Neural cell (in vitro differentiated cells): ENCODE results near the gene MAST4.

Experiments used
- CTCF ChIP-seq: fragments of 450-650 bp; IDR thresholded peaks from 2 replicates; pipeline ENCODE4 v1.5.1; 2014; ENCODE audit warnings: antibody characterized with exemption, mild to moderate bottlenecking, moderate library complexity; ENCODE audit not compliant: poor library complexity, severe bottlenecking
- EP300 ChIP-seq: fragments of 450-650 bp; conservative IDR thresholded peaks from 2 replicates; pipeline ENCODE4 v1.6.1; 2014; ENCODE audit warnings: antibody characterized with exemption, mild to moderate bottlenecking, moderate library complexity; ENCODE audit not compliant: poor library complexity, severe bottlenecking
- EZH2 ChIP-seq: fragments of 200-600, 300-800 bp; shearing (Covaris generic), sonication (generic); IDR thresholded peaks from 2 replicates; pipeline ENCODE4 v1.6.1; 2014; ENCODE audit warnings: antibody characterized with exemption, low read length, borderline replicate concordance, mild to moderate bottlenecking; ENCODE audit not compliant: insufficient read depth, poor library complexity, severe bottlenecking
- MXI1 ChIP-seq: fragments of 450-650 bp; conservative IDR thresholded peaks from 2 replicates; pipeline ENCODE4 v1.6.1; 2014; ENCODE audit warnings: antibody characterized with exemption, mild to moderate bottlenecking; ENCODE audit not compliant: poor library complexity, severe bottlenecking
- POLR2AphosphoS5 ChIP-seq: IDR thresholded peaks from 2 replicates; pipeline ENCODE4 v1.6.1; 2012
- RAD21 ChIP-seq: fragments of 450-650 bp; conservative IDR thresholded peaks from 2 replicates; pipeline ENCODE4 v1.6.1; 2014; ENCODE audit warnings: antibody characterized with exemption, mild to moderate bottlenecking, moderate library complexity
- REST ChIP-seq: IDR thresholded peaks from 2 replicates; pipeline ENCODE4 v1.6.1; 2012; ENCODE audit warnings: borderline replicate concordance
- SMC3 ChIP-seq: fragments of 450-650 bp; conservative IDR thresholded peaks from 2 replicates; pipeline ENCODE4 v1.6.1; 2014; ENCODE audit warnings: antibody characterized with exemption, mild to moderate bottlenecking, moderate library complexity; ENCODE audit not compliant: poor library complexity
- TAF1 ChIP-seq: IDR thresholded peaks from 2 replicates; pipeline ENCODE4 v1.6.1; 2012; ENCODE audit warnings: low read depth

- TF ChIP-seq SMC3 (no peak), CTCF (no peak), EP300 (no peak), TAF1 (no peak), EZH2 (no peak), REST (no peak), MXI1 (no peak), POLR2AphosphoS5 (no peak), RAD21 (no peak)
These were observed 396.4 kb downstream of the MAST4 start for GRCh38 chr5:66992547-66992946.
